ENCODE data around the gene CCDC182. TPM values are rescaled to one million over a fixed set of nuclear protein-coding genes. Genes with fewer than 3 reads are reported as not detected.

The CCDC182 gene
- total and polyA plus RNA-seq, 2 experiments from 2014 or later: not detected

- no peaks in the 10 kb centered on the region for H4K20me1 ChIP-seq (ENCODE audit: insufficient read depth)
- no peaks in the 10 kb centered on the region for H3K36me3 ChIP-seq (ENCODE audit: low read depth)
- no peaks in the 10 kb centered on the region for H3K4me1 ChIP-seq (ENCODE audit: insufficient read depth)
- DNase-seq: no peak
- no peak overlapping the region for H3K9ac ChIP-seq
- in situ Hi-C loops (cut with MboI): no loop called here
- H3K27ac ChIP-seq: no peak overlapping the region
- no peaks in the 10 kb centered on the region for H3F3A ChIP-seq (ENCODE audit: insufficient read depth)
- peaks cover 18% of the 10 kb centered on the region for H3K27me3 ChIP-seq (replicated peaks; ENCODE audit: insufficient read depth)
- H3K9me2 ChIP-seq (ENCODE audit: insufficient read depth): no peaks in the 10 kb centered on the region
- no peak overlapping the region for H2AFZ ChIP-seq
- no peak overlapping the region for H3K4me3 ChIP-seq
- WGBS, 2 experiments (ENCODE audit: low coverage in 1 of 2, low lambda C conversion rate in 2 of 2, missing lambda C conversion rate in 2 of 2): 45 to 48% methylated on average over 12 of the region's 12 CpGs
- H3K9me3 ChIP-seq (ENCODE audit: low read depth): no peaks in the 10 kb centered on the region
- H3K79me2 ChIP-seq (ENCODE audit: insufficient read depth): no peaks in the 10 kb centered on the region
- no peak overlapping the region for H3K4me2 ChIP-seq (ENCODE audit: unreplicated experiment)
- TF ChIP-seq EZH2 (IDR thresholded peaks at IDR 0.05; ENCODE audit: insufficient read depth, poor library complexity, severe bottlenecking): no peak
- TF ChIP-seq EZH2phosphoT487 (IDR thresholded peaks at IDR 0.05; ENCODE audit: insufficient read depth, low read depth): no peak
These were observed 39.0 kb downstream of the CCDC182 start for GRCh38 chr17:57705921-57706695.

- Histone ChIP-seq H3K27me3 (replicated peaks; ENCODE audit: insufficient read depth) (peaks cover 31% of the 10 kb centered on the region), H3K27ac (no peak overlapping the region), H3K4me1 (ENCODE audit: insufficient read depth) (no peaks in the 10 kb centered on the region), H3K79me2 (ENCODE audit: insufficient read depth) (no peaks in the 10 kb centered on the region), H3K36me3 (ENCODE audit: low read depth) (no peaks in the 10 kb centered on the region), H2AFZ (no peak overlapping the region), H3K4me3 (no peak overlapping the region), H3K9me2 (ENCODE audit: insufficient read depth) (no peaks in the 10 kb centered on the region), H3K4me2 (ENCODE audit: unreplicated experiment) (no peak overlapping the region), H3F3A (ENCODE audit: insufficient read depth) (no peaks in the 10 kb centered on the region), H3K9ac (no peak overlapping the region), H3K9me3 (ENCODE audit: low read depth) (no peaks in the 10 kb centered on the region), H4K20me1 (ENCODE audit: insufficient read depth) (no peaks in the 10 kb centered on the region)
- TF ChIP-seq EZH2phosphoT487 (IDR thresholded peaks at IDR 0.05; ENCODE audit: insufficient read depth, low read depth) (no peak), EZH2 (IDR thresholded peaks at IDR 0.05; ENCODE audit: insufficient read depth, poor library complexity, severe bottlenecking) (no peak)
- DNase-seq: no peak
- in situ Hi-C loops (cut with MboI): no loop called here
- 35 to 57% methylated on average over 1 of the region's 1 CpG for WGBS, 2 experiments (ENCODE audit: low coverage in 1 of 2, low lambda C conversion rate in 2 of 2, missing lambda C conversion rate in 2 of 2)
These were observed 40.7 kb downstream of the CCDC182 start for GRCh38 chr17:57704448-57704847.

GRCh38 chr17:57703273-57703672 is 41.8 kb downstream of the CCDC182 start:
- H3K36me3 ChIP-seq (ENCODE audit: low read depth): no peaks in the 10 kb centered on the region
- no peaks in the 10 kb centered on the region for H3K9me3 ChIP-seq (ENCODE audit: low read depth)
- peaks cover 35% of the 10 kb centered on the region for H3K27me3 ChIP-seq (replicated peaks; ENCODE audit: insufficient read depth)
- no peak overlapping the region for H3K9ac ChIP-seq
- no peaks in the 10 kb centered on the region for H3K4me1 ChIP-seq (ENCODE audit: insufficient read depth)
- WGBS, 2 experiments (ENCODE audit: low coverage in 1 of 2, low lambda C conversion rate in 2 of 2, missing lambda C conversion rate in 2 of 2): 68 to 77% methylated on average over 1 of the region's 1 CpG
- no peak overlapping the region for H2AFZ ChIP-seq
- no peaks in the 10 kb centered on the region for H4K20me1 ChIP-seq (ENCODE audit: insufficient read depth)
- no peaks in the 10 kb centered on the region for H3K9me2 ChIP-seq (ENCODE audit: insufficient read depth)
- no peaks in the 10 kb centered on the region for H3K79me2 ChIP-seq (ENCODE audit: insufficient read depth)
- no peak for TF ChIP-seq EZH2phosphoT487 (IDR thresholded peaks at IDR 0.05; ENCODE audit: insufficient read depth, low read depth)
- TF ChIP-seq EZH2 (IDR thresholded peaks at IDR 0.05; ENCODE audit: insufficient read depth, poor library complexity, severe bottlenecking): no peak
- H3K4me2 ChIP-seq (ENCODE audit: unreplicated experiment): no peak overlapping the region
- no peak for DNase-seq
- H3F3A ChIP-seq (ENCODE audit: insufficient read depth): no peaks in the 10 kb centered on the region
- no peak overlapping the region for H3K27ac ChIP-seq
- no peak overlapping the region for H3K4me3 ChIP-seq
- in situ Hi-C loops (cut with MboI): no loop called here

GRCh38 chr17:57701124-57701523 is 44.0 kb downstream of the CCDC182 start:
- Histone ChIP-seq H3K9ac (no peak overlapping the region), H3K36me3 (ENCODE audit: low read depth) (no peaks in the 10 kb centered on the region), H3K27me3 (replicated peaks; ENCODE audit: insufficient read depth) (peaks cover 27% of the 10 kb centered on the region), H3F3A (ENCODE audit: insufficient read depth) (no peaks in the 10 kb centered on the region), H3K4me2 (ENCODE audit: unreplicated experiment) (no peak overlapping the region), H3K9me3 (ENCODE audit: low read depth) (no peaks in the 10 kb centered on the region), H3K27ac (no peak overlapping the region), H3K79me2 (ENCODE audit: insufficient read depth) (no peaks in the 10 kb centered on the region), H3K4me3 (no peak overlapping the region), H2AFZ (no peak overlapping the region), H4K20me1 (ENCODE audit: insufficient read depth) (no peaks in the 10 kb centered on the region), H3K9me2 (ENCODE audit: insufficient read depth) (no peaks in the 10 kb centered on the region), H3K4me1 (ENCODE audit: insufficient read depth) (no peaks in the 10 kb centered on the region)
- whole genome bisulfite sequencing, 2 experiments (ENCODE audit: low coverage in 1 of 2, low lambda C conversion rate in 2 of 2, missing lambda C conversion rate in 2 of 2): 60 to 61% methylated on average over 5 of the region's 5 CpGs
- TF ChIP-seq EZH2phosphoT487 (IDR thresholded peaks at IDR 0.05; ENCODE audit: insufficient read depth, low read depth) (no peak), EZH2 (IDR thresholded peaks at IDR 0.05; ENCODE audit: insufficient read depth, poor library complexity, severe bottlenecking) (no peak)
- DNase-seq: no peak
- in situ Hi-C loops (cut with MboI): no loop called here
